ENCODE measurements around the gene BICD1. TPM values are rescaled to one million over a fixed set of nuclear protein-coding genes. Genes with fewer than 3 reads are reported as not detected.

BICD1 gene
- total RNA-seq, 6 donors from 2014 or later: 11.3 to 44.0 (median 15.4) TPM

DNA sequence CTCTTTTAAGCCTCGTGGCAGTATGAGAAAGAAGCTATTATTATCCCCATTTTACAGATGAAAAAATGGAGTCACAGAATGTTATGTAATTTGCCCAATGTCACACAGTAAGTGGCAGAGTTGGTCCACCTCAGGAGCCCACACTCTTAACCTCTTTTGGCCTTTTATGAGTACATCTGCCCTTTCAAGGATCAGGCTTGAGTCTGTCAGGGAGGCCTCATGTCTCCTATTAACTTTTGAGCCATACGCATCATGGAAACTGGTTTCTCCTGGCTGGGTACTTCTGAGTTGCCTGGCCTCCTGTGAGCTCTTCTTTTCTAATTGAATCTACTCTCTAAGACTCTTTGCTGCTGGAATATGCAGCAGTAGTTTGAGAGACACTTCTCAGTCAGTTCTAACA, 101.7 kb downstream of the BICD1 start:
- Histone ChIP-seq H3K4me1 (no peaks in the 10 kb centered on the region), H3K36me3 (no peaks in the 10 kb centered on the region), H3K27me3 (no peaks in the 10 kb centered on the region), H3K9me3 (no peaks in the 10 kb centered on the region), H3K27ac (no peak overlapping the region), H3K4me3 (no peak overlapping the region)
- WGBS, 2 donors: 86 to 94% methylated on average over 2 of the region's 2 CpGs
- DNase-seq (no peak), ATAC-seq (ENCODE audit: low FRiP score in 2 of 2) (no peak)
- TF ChIP-seq EP300 (IDR thresholded peaks at IDR 0.05): no peak
- TF ChIP-seq, protein P1, sequence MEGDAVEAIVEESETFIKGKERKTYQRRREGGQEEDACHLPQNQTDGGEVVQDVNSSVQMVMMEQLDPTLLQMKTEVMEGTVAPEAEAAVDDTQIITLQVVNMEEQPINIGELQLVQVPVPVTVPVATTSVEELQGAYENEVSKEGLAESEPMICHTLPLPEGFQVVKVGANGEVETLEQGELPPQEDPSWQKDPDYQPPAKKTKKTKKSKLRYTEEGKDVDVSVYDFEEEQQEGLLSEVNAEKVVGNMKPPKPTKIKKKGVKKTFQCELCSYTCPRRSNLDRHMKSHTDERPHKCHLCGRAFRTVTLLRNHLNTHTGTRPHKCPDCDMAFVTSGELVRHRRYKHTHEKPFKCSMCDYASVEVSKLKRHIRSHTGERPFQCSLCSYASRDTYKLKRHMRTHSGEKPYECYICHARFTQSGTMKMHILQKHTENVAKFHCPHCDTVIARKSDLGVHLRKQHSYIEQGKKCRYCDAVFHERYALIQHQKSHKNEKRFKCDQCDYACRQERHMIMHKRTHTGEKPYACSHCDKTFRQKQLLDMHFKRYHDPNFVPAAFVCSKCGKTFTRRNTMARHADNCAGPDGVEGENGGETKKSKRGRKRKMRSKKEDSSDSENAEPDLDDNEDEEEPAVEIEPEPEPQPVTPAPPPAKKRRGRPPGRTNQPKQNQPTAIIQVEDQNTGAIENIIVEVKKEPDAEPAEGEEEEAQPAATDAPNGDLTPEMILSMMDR (IDR thresholded peaks at IDR 0.05): no peak
- no peak for TF ChIP-seq POLR2AphosphoS5 (IDR thresholded peaks at IDR 0.05)
- no peak for TF ChIP-seq POLR2A (IDR thresholded peaks at IDR 0.05)

DNA sequence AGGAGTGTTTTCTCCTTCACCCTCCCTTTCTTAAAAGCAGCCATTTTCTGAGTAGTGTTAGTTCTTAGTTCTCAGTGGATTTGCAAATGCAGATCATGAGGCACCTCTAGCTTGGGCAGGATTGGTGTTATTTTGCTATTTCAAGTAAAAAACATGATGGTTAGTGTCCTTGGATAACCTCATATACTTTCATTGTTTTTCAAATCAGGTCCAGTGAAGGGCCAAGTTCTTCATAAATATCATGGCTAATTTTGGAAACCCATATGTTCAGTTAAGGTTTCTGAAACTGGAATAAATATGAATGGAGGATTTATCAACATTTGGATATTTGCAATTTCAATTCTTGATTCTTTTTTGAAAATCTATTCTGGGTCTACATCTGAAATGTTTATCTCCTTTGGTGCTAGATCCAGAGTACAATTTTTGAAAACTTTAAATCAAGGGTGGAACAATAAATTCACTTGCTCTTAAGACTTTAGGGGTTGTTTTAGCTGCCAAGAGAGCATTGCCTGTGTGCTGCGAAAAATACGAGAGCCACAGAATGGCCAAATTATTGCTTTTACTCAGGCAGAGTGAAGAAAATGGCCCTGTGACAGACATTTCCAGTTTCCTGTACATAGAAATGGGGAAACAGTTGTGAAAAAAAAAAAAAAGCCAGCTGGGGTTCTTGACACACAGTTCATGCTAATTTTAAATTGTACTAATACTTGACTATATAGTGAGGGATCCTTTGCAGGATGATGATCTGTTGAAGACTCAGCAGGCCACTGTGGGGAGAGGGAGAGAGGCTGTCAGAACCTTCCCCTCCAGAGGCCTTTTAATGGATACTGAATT, 104.6 kb downstream of the BICD1 start:
- 57 to 85% methylated on average over 2 of the region's 2 CpGs for WGBS, 2 donors
- no peaks in the 10 kb centered on the region for H3K36me3 ChIP-seq
- no peaks in the 10 kb centered on the region for H3K9me3 ChIP-seq
- ATAC-seq (ENCODE audit: low FRiP score in 2 of 2) (no peak), DNase-seq (no peak)
- H3K4me1 ChIP-seq: no peaks in the 10 kb centered on the region
- no peak overlapping the region for H3K4me3 ChIP-seq
- H3K27me3 ChIP-seq: no peaks in the 10 kb centered on the region
- H3K27ac ChIP-seq: no peak overlapping the region
- TF ChIP-seq POLR2AphosphoS5 (IDR thresholded peaks at IDR 0.05) (no peak), POLR2A (IDR thresholded peaks at IDR 0.05) (no peak), EP300 (IDR thresholded peaks at IDR 0.05) (no peak)
- TF ChIP-seq, protein P1 (IDR thresholded peaks at IDR 0.05): no peak

GRCh38 chr12:32211900-32212156, 105.2 kb downstream of the BICD1 start:
- Histone ChIP-seq H3K9me3 (no peaks in the 10 kb centered on the region), H3K4me1 (no peaks in the 10 kb centered on the region), H3K4me3 (no peak overlapping the region), H3K27me3 (no peaks in the 10 kb centered on the region), H3K36me3 (peaks cover 0 to 4% (median 2%) of the 10 kb centered on the region in 4 donors), H3K27ac (no peak overlapping the region)
- no peak for DNase-seq
- TF ChIP-seq POLR2A (IDR thresholded peaks at IDR 0.05): no peak
- TF ChIP-seq, protein P1 (IDR thresholded peaks at IDR 0.05): no peak
- no peak for TF ChIP-seq EP300 (IDR thresholded peaks at IDR 0.05)
- TF ChIP-seq POLR2AphosphoS5 (IDR thresholded peaks at IDR 0.05): no peak
- no peak for ATAC-seq (ENCODE audit: low FRiP score in 2 of 2)
- 83 to 88% methylated on average over 2 of the region's 2 CpGs for WGBS, 2 donors

GRCh38 chr12:32214723-32215122, 108.1 kb downstream of the BICD1 start:
- Histone ChIP-seq H3K4me3 (no peak overlapping the region), H3K27ac (no peak overlapping the region), H3K9me3 (no peaks in the 10 kb centered on the region), H3K27me3 (no peaks in the 10 kb centered on the region), H3K36me3 (peaks cover 0 to 11% (median 2%) of the 10 kb centered on the region in 4 donors), H3K4me1 (no peaks in the 10 kb centered on the region)
- ATAC-seq (ENCODE audit: low FRiP score in 2 of 2) (no peak), DNase-seq (no peak)
- TF ChIP-seq POLR2AphosphoS5 (IDR thresholded peaks at IDR 0.05): no peak
- TF ChIP-seq, protein P1 (IDR thresholded peaks at IDR 0.05): no peak
- TF ChIP-seq EP300 (IDR thresholded peaks at IDR 0.05): no peak
- no peak for TF ChIP-seq POLR2A (IDR thresholded peaks at IDR 0.05)
- 91 to 95% methylated on average over 5 of the region's 5 CpGs for WGBS, 2 donors
